ENCODE data around the gene LTBP4.
"Not testable (repeated sequence)": the region's sequence is repeated elsewhere in the genome, so short reads cannot be mapped to it uniquely, and the experiment has no call there.

- TF ChIP-seq CTCF, POLR2A (IDR thresholded peaks at IDR 0.05): not testable (repeated sequence)
These were observed 51.1 kb downstream of the LTBP4 start for GRCh38 chr19:40652303-40652702.
